HG02973 (cell line): Measurements from ENCODE around the gene CD44.
"Not testable (repeated sequence)": the region's sequence is repeated elsewhere in the genome, so short reads cannot be mapped to it uniquely, and the experiment has no call there.

Experiments
- ATAC-seq: cut with Tn5 transposase; IDR thresholded peaks from one replicate; pipeline ENCODE4 v1.9.1; 2021; ENCODE audit warnings: moderate library complexity; ENCODE audit not compliant: unreplicated experiment

Gene CD44

GRCh38 chr11:35138943-35139721 lies at the start of gene CD44:
Gene CD44 (plus strand): TSS chr11:35139171. CDS start chr11:35139304, 133 bp downstream.
- peak; percentile 34 for ATAC-seq

GRCh38 chr11:35089666-35090065 lies 49.3 kb upstream of the CD44 start:
- peak; percentile 48 for ATAC-seq

DNA sequence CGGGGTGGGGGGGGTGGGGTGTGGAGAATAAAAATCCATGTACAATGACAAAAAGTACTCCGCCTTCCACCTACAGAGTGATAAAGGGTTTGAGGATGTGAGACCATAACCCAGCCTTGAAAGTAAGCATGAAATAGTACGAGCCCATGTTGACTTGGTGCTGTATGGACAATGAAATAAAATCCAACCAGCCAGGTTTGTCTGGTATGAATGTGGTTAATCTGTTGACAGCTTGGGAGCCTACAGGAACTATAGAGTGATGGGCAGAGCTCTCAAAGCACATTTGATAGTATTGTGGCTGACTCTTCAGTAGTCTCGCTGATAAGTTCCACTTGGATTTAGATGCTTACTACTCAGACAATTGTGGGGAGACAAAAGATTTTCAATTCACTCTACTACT lies 48.8 kb upstream of the CD44 start:
- no peak for ATAC-seq

DNA sequence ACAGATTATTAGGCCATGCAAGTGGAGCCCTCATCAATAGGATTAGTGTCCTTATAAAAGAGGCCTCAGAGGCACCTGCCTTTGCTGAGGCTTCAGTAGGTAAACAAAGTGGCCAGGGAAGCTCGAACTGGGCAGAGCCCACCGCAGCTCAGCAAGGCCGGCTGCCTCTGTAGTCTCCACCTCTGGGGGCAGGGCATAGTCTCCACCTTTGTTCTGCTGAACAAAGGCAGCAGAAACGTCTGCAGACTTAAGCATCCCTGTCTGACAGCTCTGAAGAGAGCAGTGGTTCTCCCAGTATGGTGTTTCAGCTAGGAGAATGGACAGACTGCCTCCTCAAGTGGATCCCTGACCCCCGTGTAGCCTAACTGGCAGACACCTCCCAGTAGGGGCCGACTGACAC lies 48.0 kb upstream of the CD44 start:
- not testable (repeated sequence) for ATAC-seq

GRCh38 chr11:35096723-35097122 lies 42.2 kb upstream of the CD44 start:
- no peak for ATAC-seq

DNA sequence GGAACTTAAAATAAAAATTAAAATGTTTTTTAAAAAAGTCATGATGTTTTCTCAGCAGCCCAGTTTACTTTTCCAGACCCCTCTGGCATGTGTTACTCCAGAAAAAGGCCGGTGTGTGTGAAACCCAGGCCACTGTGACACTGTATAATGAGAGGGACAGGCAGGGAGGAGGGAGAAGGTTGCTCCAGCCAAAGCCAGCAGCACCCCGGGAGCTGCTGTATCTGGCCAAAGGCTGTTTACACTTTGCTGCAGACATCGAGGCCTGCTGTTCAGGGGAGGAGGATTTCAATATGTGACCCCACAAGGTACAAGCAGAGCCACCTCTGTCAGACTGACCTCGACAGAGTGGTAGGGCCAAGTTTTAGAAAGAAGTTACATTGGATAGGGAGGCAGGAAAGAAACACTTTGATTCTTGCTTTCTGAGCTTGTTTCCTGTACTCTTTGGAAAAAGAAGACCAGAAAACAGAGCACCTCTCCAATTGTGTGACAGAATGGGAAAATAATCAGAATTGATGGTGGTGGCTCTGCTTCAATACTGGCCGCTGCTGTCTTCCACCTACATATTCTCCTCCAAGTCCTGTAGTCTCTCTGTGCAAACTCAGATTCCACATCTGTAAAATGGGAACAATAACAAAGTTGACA lies 41.0 kb upstream of the CD44 start:
- no peak for ATAC-seq

DNA sequence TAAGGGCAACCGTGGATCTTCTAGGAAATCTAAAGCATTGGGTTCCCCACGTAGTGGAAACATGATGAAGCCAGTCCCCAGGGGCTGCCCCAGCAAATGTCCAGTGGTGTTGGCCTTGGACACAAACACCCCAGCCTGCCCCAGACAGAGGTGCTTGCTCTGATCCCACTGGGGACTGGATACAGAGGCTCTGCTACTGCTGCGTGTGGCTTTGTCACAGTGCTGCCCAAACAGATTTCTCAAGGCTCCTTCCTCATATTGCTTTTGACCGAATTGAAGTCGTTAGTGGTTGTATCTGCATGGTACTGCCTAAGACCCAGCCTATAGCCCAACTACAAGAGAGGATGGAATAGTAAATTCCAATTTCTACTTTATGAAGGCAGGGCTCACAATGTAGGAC lies 40.1 kb upstream of the CD44 start:
- no peak for ATAC-seq

DNA sequence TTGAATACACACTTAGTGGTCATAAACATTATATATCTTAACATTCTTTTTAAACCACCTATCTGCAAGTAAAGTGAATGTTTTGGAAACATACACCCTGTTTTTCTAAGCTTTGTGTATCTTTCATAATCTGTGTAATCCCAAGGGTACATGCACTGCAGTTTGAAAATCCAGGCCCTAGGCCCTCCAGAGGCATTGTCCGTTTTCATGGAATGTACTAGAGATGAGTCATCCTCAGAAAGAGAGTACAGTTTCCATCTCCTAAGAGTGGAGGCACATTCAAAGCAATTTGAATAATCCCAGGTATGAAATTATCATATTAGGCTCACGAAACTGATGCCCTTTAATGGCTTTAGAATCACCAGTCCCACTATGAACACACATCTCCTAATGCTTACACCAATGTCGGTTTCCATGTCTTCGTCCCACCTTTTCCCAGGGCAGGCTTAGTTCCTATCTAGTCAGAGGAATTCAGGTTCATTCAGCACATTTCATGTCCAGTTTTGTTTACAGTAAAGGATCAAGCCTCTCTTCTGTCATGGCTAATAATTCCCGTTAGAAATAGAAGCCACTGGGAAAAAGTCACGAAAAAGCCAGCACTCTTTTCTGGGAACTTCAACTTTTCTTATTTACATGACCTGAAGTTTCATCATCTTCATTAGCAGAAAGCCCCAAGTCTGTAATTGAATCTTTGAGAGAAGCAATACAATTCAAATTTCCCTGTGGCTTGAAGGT lies 39.5 kb upstream of the CD44 start:
- ATAC-seq = no peak

DNA sequence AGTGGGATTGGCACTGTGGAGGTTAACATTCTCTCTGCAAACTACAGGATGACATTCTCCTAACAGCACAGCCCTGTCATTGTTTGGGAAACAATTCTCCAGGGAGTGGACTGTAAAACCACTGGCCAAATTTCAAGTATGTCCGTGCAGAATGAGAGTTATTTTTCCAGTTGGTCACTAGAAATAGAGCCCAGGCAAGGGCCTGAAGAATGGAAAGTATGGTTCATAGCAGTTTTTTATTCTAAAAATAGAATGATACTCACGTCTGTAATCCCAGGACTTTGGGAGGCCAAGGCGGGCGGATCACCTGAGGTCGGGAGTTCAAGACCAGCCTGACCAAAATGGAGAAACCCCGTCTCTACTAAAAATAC lies 39.0 kb upstream of the CD44 start:
- no peak for ATAC-seq

DNA sequence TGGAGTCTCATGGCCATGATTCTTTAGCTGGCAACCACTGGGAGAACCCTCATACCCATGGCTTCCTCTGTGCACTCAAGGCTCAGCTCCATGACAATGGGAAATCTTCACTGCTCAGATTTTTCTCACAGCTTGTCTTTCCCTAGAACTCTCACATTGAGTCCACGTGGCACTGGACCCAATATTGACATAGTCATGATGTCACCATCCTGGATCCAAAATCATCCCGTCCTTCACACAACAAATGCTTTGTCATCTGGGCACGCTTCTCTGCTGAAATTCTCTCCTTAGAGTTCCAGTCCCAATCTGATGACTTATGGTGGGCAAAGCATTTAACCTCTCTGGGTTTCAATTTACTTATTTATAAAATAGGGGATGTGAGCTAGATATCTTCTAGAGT lies 37.7 kb upstream of the CD44 start:
- no peak for ATAC-seq

GRCh38 chr11:35102267-35102666 lies 36.7 kb upstream of the CD44 start:
- ATAC-seq = no peak

GRCh38 chr11:35103366-35104208 lies 35.4 kb upstream of the CD44 start:
- no peak for ATAC-seq

GRCh38 chr11:35104655-35105054 lies 34.3 kb upstream of the CD44 start:
- no peak for ATAC-seq

DNA sequence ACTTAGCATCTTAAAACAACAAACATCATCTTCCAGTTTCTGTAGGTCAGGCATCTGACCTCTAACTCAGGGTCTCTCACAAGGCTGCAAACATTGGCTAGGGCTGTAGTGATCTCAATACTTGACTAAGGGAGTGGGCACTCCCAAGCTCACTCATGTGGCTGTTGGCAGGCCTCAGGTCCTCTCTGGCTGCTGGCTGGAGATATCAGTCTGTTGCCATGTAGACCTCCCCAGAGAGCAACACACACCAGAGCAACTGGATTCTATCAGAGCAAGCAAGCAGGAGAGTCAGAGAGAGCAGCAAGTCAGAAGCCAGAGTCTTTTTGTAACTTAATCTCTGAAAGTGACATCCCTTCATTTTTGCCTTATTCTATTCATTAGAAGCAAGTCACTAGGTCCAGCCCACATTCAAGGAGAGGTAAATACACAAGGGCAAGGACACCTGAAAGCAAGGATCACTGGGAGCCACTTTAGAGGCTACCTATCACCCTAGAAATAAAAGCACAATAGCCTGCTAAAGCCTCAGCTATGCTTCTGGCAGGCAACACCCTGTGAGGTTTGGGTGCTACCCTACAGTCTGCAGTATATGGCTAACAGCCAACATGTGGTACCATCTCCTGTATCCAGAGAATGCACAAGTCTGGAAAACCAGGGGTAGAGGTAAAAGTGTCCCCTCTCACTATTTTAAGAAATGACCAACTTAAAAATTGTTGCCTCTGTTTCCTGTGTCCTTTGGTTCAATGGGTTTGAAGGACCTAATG lies 33.5 kb upstream of the CD44 start:
- ATAC-seq = no peak

GRCh38 chr11:35106595-35106994 lies 32.4 kb upstream of the CD44 start:
- peak; percentile 73 for ATAC-seq

GRCh38 chr11:35107861-35108260 lies 31.1 kb upstream of the CD44 start:
- ATAC-seq = no peak

DNA sequence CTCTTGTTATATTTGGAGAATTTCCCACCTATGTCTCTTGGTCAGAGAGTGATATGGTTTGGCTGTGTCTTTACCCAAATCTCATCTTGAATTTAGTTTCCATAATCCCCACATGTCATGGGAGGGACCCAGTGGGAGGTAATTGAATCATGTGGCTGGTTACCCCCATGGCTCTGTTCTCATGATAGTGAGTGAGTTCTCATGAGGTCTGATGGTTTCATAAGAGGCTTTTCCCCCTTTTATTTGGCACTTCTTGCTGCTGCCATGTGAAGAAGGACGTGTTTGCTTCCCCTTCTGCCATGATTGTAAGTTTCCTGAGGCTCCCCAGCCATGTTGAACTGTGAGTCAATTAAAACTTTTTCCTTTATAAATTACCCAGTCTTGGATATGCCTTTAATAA lies 30.6 kb upstream of the CD44 start:
- ATAC-seq = not testable (repeated sequence)

- no peak for ATAC-seq
Observed at GRCh38 chr11:35109041-35109440, 29.9 kb upstream of the CD44 start.

DNA sequence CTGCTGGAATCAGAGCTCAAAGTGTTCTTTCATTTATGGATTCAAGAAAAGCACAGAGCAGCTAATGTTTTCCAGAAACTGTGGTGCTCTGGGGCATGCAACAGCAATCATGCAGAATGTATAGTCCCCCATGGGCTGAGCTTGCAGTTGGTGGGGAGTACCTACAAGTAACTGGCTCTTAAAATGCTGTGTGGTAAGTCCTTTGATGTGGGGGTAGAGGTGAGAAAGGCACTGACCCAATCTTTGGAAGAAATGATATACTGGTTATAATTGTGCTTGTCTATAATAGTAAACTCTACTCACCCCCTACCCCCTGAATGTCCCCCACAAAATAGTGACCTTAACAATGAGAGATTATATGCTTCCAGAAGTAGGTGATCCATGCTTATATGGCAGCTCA lies 29.1 kb upstream of the CD44 start:
- ATAC-seq = no peak
